Measurements from ENCODE around the gene C16orf89.
A peak's percentile ranks its signal among the peaks of the same experiment; 100 is the strongest.

The C16orf89 gene

DNA sequence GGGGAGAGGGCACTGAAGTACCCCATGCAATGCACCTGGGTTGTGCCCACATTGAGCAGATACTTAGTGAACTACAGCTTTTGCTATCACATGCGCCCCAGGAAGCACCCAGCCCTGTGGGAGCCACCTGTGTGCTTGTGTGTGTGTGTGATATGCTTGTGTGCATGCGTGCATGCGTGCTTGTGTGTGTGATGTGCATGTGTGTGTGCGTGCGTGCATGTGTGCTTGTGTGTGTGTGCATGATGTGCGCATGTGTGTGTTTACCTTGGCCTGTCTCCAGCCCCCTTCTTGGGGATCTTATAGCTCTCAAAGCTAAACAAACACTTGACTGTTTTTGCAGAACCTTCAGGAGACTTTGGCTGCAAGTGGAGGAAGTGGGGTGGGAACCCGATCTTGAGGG, 841 bp downstream of the C16orf89 start:
- Histone ChIP-seq H3K27me3 (ENCODE audit: insufficient read depth, low read length, poor library complexity) (peaks cover 8% of the 10 kb centered on the region), H4K20me1 (ENCODE audit: insufficient read depth, low read length) (no peaks in the 10 kb centered on the region), H3K9me3 (ENCODE audit: insufficient read depth, low read length, severe bottlenecking) (no peaks in the 10 kb centered on the region), H2AFZ (ENCODE audit: low read depth, low read length) (no peak overlapping the region), H3K9ac (ENCODE audit: low read depth, low read length) (no peak overlapping the region), H3K79me2 (ENCODE audit: insufficient read depth, low read length) (no peaks in the 10 kb centered on the region), H3K36me3 (ENCODE audit: insufficient read depth, low read length) (no peaks in the 10 kb centered on the region), H3K4me1 (ENCODE audit: insufficient read depth, low read length) (no peaks in the 10 kb centered on the region), H3K4me3 (ENCODE audit: low read depth in 1 of 2, low read length in 2 of 2) (no peak overlapping the region), H3K27ac (ENCODE audit: low read length) (no peak overlapping the region), H3K4me2 (ENCODE audit: insufficient read depth, low read length) (no peak overlapping the region)
- no peak for TF ChIP-seq EZH2 (IDR thresholded peaks at IDR 0.05; ENCODE audit: borderline replicate concordance, low read depth, low read length, severe bottlenecking)
- TF ChIP-seq, protein P1, sequence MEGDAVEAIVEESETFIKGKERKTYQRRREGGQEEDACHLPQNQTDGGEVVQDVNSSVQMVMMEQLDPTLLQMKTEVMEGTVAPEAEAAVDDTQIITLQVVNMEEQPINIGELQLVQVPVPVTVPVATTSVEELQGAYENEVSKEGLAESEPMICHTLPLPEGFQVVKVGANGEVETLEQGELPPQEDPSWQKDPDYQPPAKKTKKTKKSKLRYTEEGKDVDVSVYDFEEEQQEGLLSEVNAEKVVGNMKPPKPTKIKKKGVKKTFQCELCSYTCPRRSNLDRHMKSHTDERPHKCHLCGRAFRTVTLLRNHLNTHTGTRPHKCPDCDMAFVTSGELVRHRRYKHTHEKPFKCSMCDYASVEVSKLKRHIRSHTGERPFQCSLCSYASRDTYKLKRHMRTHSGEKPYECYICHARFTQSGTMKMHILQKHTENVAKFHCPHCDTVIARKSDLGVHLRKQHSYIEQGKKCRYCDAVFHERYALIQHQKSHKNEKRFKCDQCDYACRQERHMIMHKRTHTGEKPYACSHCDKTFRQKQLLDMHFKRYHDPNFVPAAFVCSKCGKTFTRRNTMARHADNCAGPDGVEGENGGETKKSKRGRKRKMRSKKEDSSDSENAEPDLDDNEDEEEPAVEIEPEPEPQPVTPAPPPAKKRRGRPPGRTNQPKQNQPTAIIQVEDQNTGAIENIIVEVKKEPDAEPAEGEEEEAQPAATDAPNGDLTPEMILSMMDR (IDR thresholded peaks at IDR 0.05; ENCODE audit: borderline replicate concordance, extremely low read depth, low read length, poor library complexity, severe bottlenecking) = no peak
- DNase-seq (no peak), ATAC-seq (ENCODE audit: insufficient read depth, low read depth) (no peak)

DNA sequence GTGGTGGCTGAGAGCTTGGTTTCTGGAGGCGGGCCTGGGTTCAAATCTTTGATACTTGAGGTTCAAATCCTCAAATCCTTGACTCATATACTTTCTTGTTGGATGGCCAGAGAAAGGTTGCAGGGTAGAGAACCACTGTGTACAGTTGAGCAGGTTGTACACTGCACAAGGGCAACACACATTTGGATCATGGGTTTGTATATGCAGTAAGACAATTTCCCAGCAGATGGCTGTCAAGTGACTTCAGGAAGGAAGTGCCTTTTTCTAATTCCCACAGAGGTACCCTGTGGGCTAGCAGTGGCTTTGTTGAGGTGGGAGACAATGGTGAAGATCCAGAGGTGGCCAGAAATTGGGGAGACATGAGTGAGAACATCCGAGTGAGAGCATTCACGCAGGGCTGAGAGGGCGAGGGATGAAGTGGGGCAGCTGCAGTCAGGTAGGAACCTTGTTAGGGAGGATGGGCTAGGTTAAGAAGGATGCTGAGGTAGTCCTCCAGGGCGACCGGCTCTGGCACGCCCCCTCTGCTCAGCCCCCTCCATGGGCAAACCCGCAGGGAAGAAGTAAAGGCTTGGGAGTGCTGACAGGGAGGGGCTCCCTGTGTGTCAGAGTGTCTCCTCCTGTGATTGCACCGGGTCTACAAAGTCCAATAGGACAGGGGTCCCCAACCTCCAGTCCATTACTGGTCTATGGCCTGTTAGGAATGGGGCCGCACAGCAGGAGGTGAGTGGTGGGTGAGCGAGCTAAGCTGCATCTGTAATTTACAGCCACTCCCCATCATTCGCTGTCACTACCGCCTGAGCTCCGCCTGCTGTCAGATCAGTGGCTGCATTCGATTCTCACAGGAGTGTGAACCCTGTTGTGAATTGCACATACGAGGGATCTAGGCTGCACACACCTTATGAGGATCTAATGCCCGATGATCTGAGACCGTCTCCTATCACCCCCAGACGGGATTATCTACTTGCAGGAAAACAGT, 2.7 kb downstream of the C16orf89 start:
- peaks cover 8% of the 10 kb centered on the region for H3K27me3 ChIP-seq (ENCODE audit: insufficient read depth, low read length, poor library complexity)
- H2AFZ ChIP-seq (ENCODE audit: low read depth, low read length) = no peak overlapping the region
- no peaks in the 10 kb centered on the region for H3K4me1 ChIP-seq (ENCODE audit: insufficient read depth, low read length)
- TF ChIP-seq, protein P1 (IDR thresholded peaks at IDR 0.05; ENCODE audit: borderline replicate concordance, extremely low read depth, low read length, poor library complexity, severe bottlenecking) = peak; percentile 30
- TF ChIP-seq EZH2 (IDR thresholded peaks at IDR 0.05; ENCODE audit: borderline replicate concordance, low read depth, low read length, severe bottlenecking) = no peak
- H3K79me2 ChIP-seq (ENCODE audit: insufficient read depth, low read length) = no peaks in the 10 kb centered on the region
- no peak overlapping the region for H3K27ac ChIP-seq (ENCODE audit: low read length)
- peak; percentile 35; the same call in 1 of the 3 replicates for ATAC-seq (ENCODE audit: insufficient read depth, low read depth)
- no peaks in the 10 kb centered on the region for H4K20me1 ChIP-seq (ENCODE audit: insufficient read depth, low read length)
- H3K9ac ChIP-seq (ENCODE audit: low read depth, low read length) = no peak overlapping the region
- H3K4me3 ChIP-seq (ENCODE audit: low read depth in 1 of 2, low read length in 2 of 2) = no peak overlapping the region
- H3K36me3 ChIP-seq (ENCODE audit: insufficient read depth, low read length) = no peaks in the 10 kb centered on the region
- no peaks in the 10 kb centered on the region for H3K9me3 ChIP-seq (ENCODE audit: insufficient read depth, low read length, severe bottlenecking)
- no peak overlapping the region for H3K4me2 ChIP-seq (ENCODE audit: insufficient read depth, low read length)
- no peak for DNase-seq

DNA sequence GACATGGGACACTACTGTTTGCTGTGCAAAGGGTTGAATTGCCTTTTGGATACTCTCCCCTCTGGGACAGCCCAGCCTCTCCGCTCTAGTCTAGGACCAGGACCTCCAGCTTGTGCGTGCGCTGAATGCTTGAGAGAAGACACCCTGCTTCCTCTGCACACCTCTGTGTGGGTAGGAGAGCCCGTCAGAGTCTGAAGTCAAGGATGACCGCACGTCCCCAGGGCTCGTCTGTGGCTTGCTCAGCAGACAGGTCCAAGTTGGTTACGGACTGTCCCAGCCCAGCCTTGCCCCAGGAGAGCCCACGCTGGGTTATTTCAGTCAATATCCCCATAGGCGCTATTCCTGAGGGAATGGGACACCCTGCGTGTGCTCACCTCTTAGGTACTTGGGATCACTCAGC, 3.7 kb downstream of the C16orf89 start:
- TF ChIP-seq, protein P1 (IDR thresholded peaks at IDR 0.05; ENCODE audit: borderline replicate concordance, extremely low read depth, low read length, poor library complexity, severe bottlenecking) = no peak
- TF ChIP-seq EZH2 (IDR thresholded peaks at IDR 0.05; ENCODE audit: borderline replicate concordance, low read depth, low read length, severe bottlenecking) = no peak
- Histone ChIP-seq H3K79me2 (ENCODE audit: insufficient read depth, low read length) (no peaks in the 10 kb centered on the region), H2AFZ (ENCODE audit: low read depth, low read length) (no peak overlapping the region), H3K27ac (ENCODE audit: low read length) (no peak overlapping the region), H3K4me1 (ENCODE audit: insufficient read depth, low read length) (no peaks in the 10 kb centered on the region), H3K4me3 (ENCODE audit: low read depth in 1 of 2, low read length in 2 of 2) (no peak overlapping the region), H3K27me3 (ENCODE audit: insufficient read depth, low read length, poor library complexity) (peaks cover 8% of the 10 kb centered on the region), H3K9ac (ENCODE audit: low read depth, low read length) (no peak overlapping the region), H3K4me2 (ENCODE audit: insufficient read depth, low read length) (no peak overlapping the region), H3K36me3 (ENCODE audit: insufficient read depth, low read length) (no peaks in the 10 kb centered on the region), H4K20me1 (ENCODE audit: insufficient read depth, low read length) (no peaks in the 10 kb centered on the region), H3K9me3 (ENCODE audit: insufficient read depth, low read length, severe bottlenecking) (no peaks in the 10 kb centered on the region)
- DNase-seq (no peak), ATAC-seq (ENCODE audit: insufficient read depth, low read depth) (no peak)
